ENCODE results near the gene CARMIL3. TPM values are rescaled to one million over a fixed set of nuclear protein-coding genes. Genes with fewer than 3 reads are reported as not detected.

The CARMIL3 gene
- total and polyA plus RNA-seq, 2 of the 4 experiments (the other 2 are of a cell fraction), result under 0.01 TPM; not detected in 1

GRCh38 chr14:24110060-24110459 lies 58.3 kb downstream of the CARMIL3 start:
- POLR2A ChIA-PET (ENCODE audit: unreplicated experiment), result no interaction called here
- no peak overlapping the region for H3K18ac ChIP-seq (ENCODE audit: low read depth, low read length)
- in situ Hi-C loops (cut with MboI; ENCODE audit: low sequenced_read_pairs) (no loop called here), intact Hi-C loops (cut with micrococcal nuclease) (no loop called here), dilution Hi-C loops (cut with HindIII; ENCODE audit: low sequenced_read_pairs, unreplicated experiment) (no loop called here)
- H3K4me2 ChIP-seq (ENCODE audit: low read depth, low read length), result no peak overlapping the region
- H2AFZ ChIP-seq (replicated peaks; ENCODE audit: low read length, poor library complexity), result no peak overlapping the region
- WGBS, 2 experiments (ENCODE audit: extremely low coverage in 2 of 2, insufficient read length in 1 of 2), result 80% methylated on average over 1 of the region's 9 CpGs; no CpG with 5 or more reads in 1 of the 2 experiments
- no peak overlapping the region for H3K4me3 ChIP-seq (ENCODE audit: insufficient read depth, low read depth, low read length)
- no peak overlapping the region for H2BK15ac ChIP-seq (ENCODE audit: low read depth, low read length)
- H4K91ac ChIP-seq (ENCODE audit: insufficient read depth, low read depth, low read length), result no peak overlapping the region
- no peak overlapping the region for H2BK120ac ChIP-seq (ENCODE audit: low read depth, low read length)
- no peak overlapping the region for H2BK20ac ChIP-seq (ENCODE audit: low read depth, low read length)
- no peak for DNase-seq
- H2AK5ac ChIP-seq (ENCODE audit: low read depth, low read length), result no peak overlapping the region
- no peak overlapping the region for H3K4ac ChIP-seq (ENCODE audit: low read depth, low read length)
- H2AK9ac ChIP-seq (replicated peaks; ENCODE audit: low read depth, low read length, poor library complexity), result no peak overlapping the region
- no peak overlapping the region for H3K23ac ChIP-seq (ENCODE audit: low read depth, low read length)
- CTCF ChIA-PET, result interaction anchor here (0.7 to 3.9 kb wide), 2 partner anchors 52 to 176 kb away, joined by 7 to 41 read pairs; no protein-coding TSS in a partner anchor
- no peaks in the 10 kb centered on the region for H3K9me3 ChIP-seq (ENCODE audit: control insufficient read depth, insufficient read depth, low read length)
- H3K36me3 ChIP-seq (ENCODE audit: control insufficient read depth, insufficient read depth, low read length), result no peaks in the 10 kb centered on the region
- H3K14ac ChIP-seq (replicated peaks; ENCODE audit: low read depth, low read length), result no peak overlapping the region
- TF ChIP-seq NFE2L2 (IDR thresholded peaks at IDR 0.05; ENCODE audit: low read depth, low read length) (no peak), MAZ (IDR thresholded peaks at IDR 0.05; ENCODE audit: borderline replicate concordance, low read depth, low read length) (no peak), ELK1 (IDR thresholded peaks at IDR 0.05; ENCODE audit: borderline replicate concordance, low read depth, low read length) (no peak), POLR2A (IDR thresholded peaks at IDR 0.05; ENCODE audit: low read depth, low read length) (no peak), SMC3 (IDR thresholded peaks at IDR 0.05; ENCODE audit: low read depth, low read length) (no peak)
- no peak overlapping the region for H3K9ac ChIP-seq (ENCODE audit: low read depth, low read length)
- no TSS peak for BruUV-seq (replicated peaks)
- no peak overlapping the region for H4K8ac ChIP-seq (ENCODE audit: low read depth in 2 of 2, low read length in 2 of 2)
- H2BK5ac ChIP-seq (ENCODE audit: low read depth, low read length, poor library complexity, severe bottlenecking), result no peak overlapping the region
- no peak overlapping the region for H3K56ac ChIP-seq (ENCODE audit: extremely low read depth, insufficient read depth, low read length)
- H3K9me1 ChIP-seq (ENCODE audit: insufficient read depth, low read length), result no peaks in the 10 kb centered on the region
- no peaks in the 10 kb centered on the region for H4K20me1 ChIP-seq (ENCODE audit: insufficient read depth, low read length)
- no peaks in the 10 kb centered on the region for H3K79me1 ChIP-seq (ENCODE audit: low read depth in 1 of 2, low read length in 2 of 2)
- no peak overlapping the region for H3K27ac ChIP-seq (ENCODE audit: insufficient read depth, low read length)
- ATAC-seq (ENCODE audit: low read depth), result no peak
- no peaks in the 10 kb centered on the region for H3K4me1 ChIP-seq (ENCODE audit: control insufficient read depth, insufficient read depth, low read length)
- no peak overlapping the region for H4K5ac ChIP-seq (ENCODE audit: low read depth, low read length)
- H3K27me3 ChIP-seq (ENCODE audit: control insufficient read depth, insufficient read depth, low read length), result no peaks in the 10 kb centered on the region

Measured in IMR-90 (cell line).